ENCODE data around the gene HMCN2.

The HMCN2 gene

GRCh38 chr9:130311003-130311402, 45.4 kb downstream of the HMCN2 start:
- no peak for DNase-seq

GRCh38 chr9:130311408-130312140, 46.0 kb downstream of the HMCN2 start:
- no peak for DNase-seq

GRCh38 chr9:130313103-130313858, 47.7 kb downstream of the HMCN2 start:
- no peak for DNase-seq

- no peak for DNase-seq
These were observed 50.1 kb downstream of the HMCN2 start for GRCh38 chr9:130315446-130316226.

- no peak for DNase-seq
These were observed 50.9 kb downstream of the HMCN2 start for GRCh38 chr9:130316430-130316829.

- no peak for DNase-seq
These were observed 53.7 kb downstream of the HMCN2 start for GRCh38 chr9:130319300-130319699.

- DNase-seq = no peak
These were observed 54.6 kb downstream of the HMCN2 start for GRCh38 chr9:130319944-130320712.

GRCh38 chr9:130320723-130321481, 55.3 kb downstream of the HMCN2 start:
- DNase-seq = no peak

GRCh38 chr9:130321539-130321938, 56.0 kb downstream of the HMCN2 start:
- no peak for DNase-seq

- no peak for DNase-seq
These were observed 57.6 kb downstream of the HMCN2 start for GRCh38 chr9:130323051-130323745.

- no peak for DNase-seq
These were observed 60.4 kb downstream of the HMCN2 start for GRCh38 chr9:130325921-130326320.

GRCh38 chr9:130327070-130327780, 61.7 kb downstream of the HMCN2 start:
- no peak for DNase-seq

- DNase-seq = no peak
These were observed 62.3 kb downstream of the HMCN2 start for GRCh38 chr9:130327781-130328348.

- DNase-seq = no peak
These were observed 62.8 kb downstream of the HMCN2 start for GRCh38 chr9:130328349-130328801.

- no peak for DNase-seq
These were observed 63.5 kb downstream of the HMCN2 start for GRCh38 chr9:130329061-130329460.

GRCh38 chr9:130330202-130330862, 64.8 kb downstream of the HMCN2 start:
- peak; percentile 46 to 63 for DNase-seq

- DNase-seq = no peak
These were observed 65.5 kb downstream of the HMCN2 start for GRCh38 chr9:130331061-130331460.

GRCh38 chr9:130331573-130331972, 66.0 kb downstream of the HMCN2 start:
- DNase-seq = no peak

GRCh38 chr9:130332384-130332926, 66.9 kb downstream of the HMCN2 start:
- DNase-seq = no peak
